Erythroblast (primary cell): Measurements from ENCODE around the gene NWD2.

ENCODE experiments used
- GATA1 ChIP-seq: IDR thresholded peaks from 2 replicates; pipeline ENCODE4 v1.6.1; 2011; ENCODE audit warnings: low read depth, mild to moderate bottlenecking, control low read depth, low read length, moderate library complexity
- POLR2A ChIP-seq: IDR thresholded peaks from 2 replicates; pipeline ENCODE4 v1.6.1; 2011; ENCODE audit warnings: mild to moderate bottlenecking, low read length

DNA sequence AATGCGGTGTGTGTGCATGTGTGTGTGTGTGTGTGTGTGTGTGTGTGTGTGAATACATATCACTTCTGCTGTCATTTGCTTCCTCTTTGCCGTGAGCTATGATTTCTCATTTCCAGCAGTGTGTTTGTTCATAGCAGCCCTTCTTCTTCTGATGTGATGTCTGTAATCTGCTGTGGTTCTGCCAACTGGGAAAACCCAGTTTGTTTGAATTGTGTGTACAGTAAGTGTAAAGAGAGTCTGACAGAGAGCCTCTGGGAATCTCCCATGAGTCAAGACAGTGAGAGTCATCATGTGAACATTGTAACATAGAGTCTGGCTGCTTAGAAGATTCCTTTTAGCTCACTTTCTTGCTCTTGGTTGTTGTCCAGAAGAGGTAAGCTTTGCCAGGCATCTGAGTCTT, 8.4 kb upstream of the NWD2 start:
- no peak for TF ChIP-seq POLR2A
- no peak for TF ChIP-seq GATA1
